Keratinocyte (primary cell): ENCODE results near the gene ZNF184. TPM values are rescaled to one million over a fixed set of nuclear protein-coding genes. Genes with fewer than 3 reads are reported as not detected.

Experiments
- DNase-seq: peaks from one replicate; pipeline ENCODE4 v3.0.0-alpha.2; 2011; ENCODE audit warnings: low read depth, missing footprints, low spot score
- FAIRE-seq: peaks from 2 replicates; lab custom pipeline; 2011; peaks lifted over from hg19 to GRCh38; lab: Jason Lieb, UNC
- H2AFZ ChIP-seq: 2 replicates; pipeline ENCODE4 v1.6.0; 2012; ENCODE audit warnings: low read length, control low read depth, inconsistent platforms; ENCODE audit not compliant: control insufficient read depth
- H3K27ac ChIP-seq: 2 replicates; pipeline ENCODE4 v1.5.1; 2011; ENCODE audit warnings: low read length; ENCODE audit not compliant: control insufficient read depth, insufficient read depth
- H3K27me3 ChIP-seq: 3 replicates; pipeline ENCODE4 v1.6.0; 2011; ENCODE audit warnings: low read length; ENCODE audit not compliant: control insufficient read depth, insufficient read depth; ENCODE audit errors: extremely low read depth
- H3K36me3 ChIP-seq, 2 experiments: 2 replicates in 1 of 2; 3 replicates in 1 of 2; pipeline ENCODE4 v1.5.1; 2011; ENCODE audit warnings: low read length in 2 of 2, mild to moderate bottlenecking in 1 of 2; ENCODE audit not compliant: control insufficient read depth in 2 of 2, insufficient read depth in 2 of 2; ENCODE audit errors: extremely low read depth in 1 of 2
- H3K4me1 ChIP-seq: 3 replicates; pipeline ENCODE4 v1.5.1; 2011; ENCODE audit warnings: low read length; ENCODE audit not compliant: control insufficient read depth, insufficient read depth; ENCODE audit errors: extremely low read depth
- H3K4me2 ChIP-seq: 3 replicates; pipeline ENCODE4 v1.6.0; 2011; ENCODE audit warnings: low read depth, low read length; ENCODE audit not compliant: control insufficient read depth, insufficient read depth; ENCODE audit errors: extremely low read depth
- H3K4me3 ChIP-seq, 3 experiments: fragments of 200-600 bp in 1 of 3; sonication (generic) in 1 of 3; 2 replicates in 2 of 3; 3 replicates in 1 of 3; pipeline ENCODE4 v1.5.1; 2011 to 2016; ENCODE audit warnings: low read length in 3 of 3, mild to moderate bottlenecking in 3 of 3, control low read depth in 2 of 3, inconsistent platforms in 1 of 3, low read depth in 1 of 3, mixed read lengths in 1 of 3, mixed run types in 1 of 3, moderate library complexity in 1 of 3; ENCODE audit not compliant: control insufficient read depth in 2 of 3, insufficient read depth in 2 of 3; ENCODE audit errors: extremely low read depth in 1 of 3
- H3K79me2 ChIP-seq: 2 replicates; pipeline ENCODE4 v1.6.0; 2012; ENCODE audit warnings: low read length; ENCODE audit not compliant: control insufficient read depth, insufficient read depth
- H3K9ac ChIP-seq: 3 replicates; pipeline ENCODE4 v1.6.0; 2011; ENCODE audit warnings: low read length; ENCODE audit not compliant: control insufficient read depth, insufficient read depth; ENCODE audit errors: extremely low read depth
- H3K9me1 ChIP-seq: 3 replicates; pipeline ENCODE4 v1.6.0; 2011; ENCODE audit warnings: low read length; ENCODE audit not compliant: control insufficient read depth, insufficient read depth; ENCODE audit errors: extremely low read depth
- H3K9me3 ChIP-seq: 2 replicates; pipeline ENCODE4 v1.5.1; 2012; ENCODE audit warnings: low read depth, low read length; ENCODE audit not compliant: control insufficient read depth
- H4K20me1 ChIP-seq: 3 replicates; pipeline ENCODE4 v1.6.0; 2011; ENCODE audit warnings: low read length; ENCODE audit not compliant: control insufficient read depth, insufficient read depth; ENCODE audit errors: extremely low read depth
- EZH2 ChIP-seq: IDR thresholded peaks from one replicate; pipeline ENCODE4 v1.6.1; 2012; ENCODE audit warnings: inconsistent platforms, mild to moderate bottlenecking, low read length, moderate library complexity
- dilution Hi-C: fragments of 300-500 bp; cut with MboI; formaldehyde crosslinking; loops from one replicate; pipeline ENCODE4 v1.7.0; 2020; ENCODE audit warnings: low sequenced_read_pairs; ENCODE audit not compliant: extremely low pct_ligation_motif_present
- polyA plus RNA-seq, 5 experiments: library from polyadenylated mRNA; depleted of rRNA in 3 of 5; stranded (reverse) in 3 of 5; stranded (forward) in 1 of 5; unstranded in 1 of 5; fragments of >200 nt; gene quantifications; 1 replicate in 1 of 5; 2 replicates in 3 of 5; 3 replicates in 1 of 5; pipeline versions ENCODE4 v1.2.1 to v1.2.3, GENCODE V29; 2011 to 2012; ENCODE audit warnings: missing spikeins in 2 of 5, low read depth in 1 of 5, low replicate concordance in 1 of 5
- TF ChIP-seq, protein P1 (sequence below), 3 experiments: IDR thresholded peaks in 1 of 3; conservative IDR thresholded peaks in 1 of 3; optimal IDR thresholded peaks in 1 of 3; 2 replicates in 2 of 3; 3 replicates in 1 of 3; pipeline versions ENCODE3 to v1.5.1; 2011; ENCODE audit warnings: low read length in 3 of 3, mild to moderate bottlenecking in 3 of 3, moderate library complexity in 2 of 3, control low read depth in 1 of 3, inconsistent platforms in 1 of 3; ENCODE audit not compliant: insufficient read depth in 2 of 3; ENCODE audit errors: extremely low read depth in 1 of 3

The ZNF184 gene
- polyA plus RNA-seq, 1 donor (not counting 4 experiments of a cell fraction or from before 2014, with no cell fraction given), result 4.3 TPM

DNA sequence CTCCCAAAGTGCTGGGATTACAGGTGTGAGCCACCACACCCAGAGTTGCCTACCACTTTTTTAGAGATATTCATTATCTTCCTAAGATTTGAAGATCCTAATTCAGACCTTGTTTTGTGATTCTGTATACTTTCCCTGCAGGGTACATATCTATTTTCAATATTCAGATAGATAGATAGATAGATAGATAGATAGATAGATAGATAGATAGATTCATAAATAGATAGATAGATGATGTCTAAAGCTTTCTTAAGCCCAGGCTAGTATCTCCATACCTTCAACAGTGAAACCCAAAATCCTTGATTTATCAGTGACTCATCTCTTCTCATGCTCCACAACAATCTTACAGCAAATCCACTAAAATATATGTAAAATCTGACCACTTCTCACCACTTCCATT is 53.5 kb downstream of the ZNF184 start:
- H3K4me1 ChIP-seq, result no peaks in the 10 kb centered on the region
- no peaks in the 10 kb centered on the region for H3K36me3 ChIP-seq
- DNase-seq (no peak), FAIRE-seq (no peak)
- no peaks in the 10 kb centered on the region for H3K27me3 ChIP-seq
- TF ChIP-seq, protein P1, sequence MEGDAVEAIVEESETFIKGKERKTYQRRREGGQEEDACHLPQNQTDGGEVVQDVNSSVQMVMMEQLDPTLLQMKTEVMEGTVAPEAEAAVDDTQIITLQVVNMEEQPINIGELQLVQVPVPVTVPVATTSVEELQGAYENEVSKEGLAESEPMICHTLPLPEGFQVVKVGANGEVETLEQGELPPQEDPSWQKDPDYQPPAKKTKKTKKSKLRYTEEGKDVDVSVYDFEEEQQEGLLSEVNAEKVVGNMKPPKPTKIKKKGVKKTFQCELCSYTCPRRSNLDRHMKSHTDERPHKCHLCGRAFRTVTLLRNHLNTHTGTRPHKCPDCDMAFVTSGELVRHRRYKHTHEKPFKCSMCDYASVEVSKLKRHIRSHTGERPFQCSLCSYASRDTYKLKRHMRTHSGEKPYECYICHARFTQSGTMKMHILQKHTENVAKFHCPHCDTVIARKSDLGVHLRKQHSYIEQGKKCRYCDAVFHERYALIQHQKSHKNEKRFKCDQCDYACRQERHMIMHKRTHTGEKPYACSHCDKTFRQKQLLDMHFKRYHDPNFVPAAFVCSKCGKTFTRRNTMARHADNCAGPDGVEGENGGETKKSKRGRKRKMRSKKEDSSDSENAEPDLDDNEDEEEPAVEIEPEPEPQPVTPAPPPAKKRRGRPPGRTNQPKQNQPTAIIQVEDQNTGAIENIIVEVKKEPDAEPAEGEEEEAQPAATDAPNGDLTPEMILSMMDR (optimal IDR thresholded peaks at IDR 0.05 in 1 of 3, IDR thresholded peaks at IDR 0.05 in 1 of 3, conservative IDR thresholded peaks at IDR 0.05 in 1 of 3; ENCODE audit: extremely low read depth in 1 of 3, insufficient read depth in 2 of 3, low read length in 3 of 3), result no peak
- no peak for TF ChIP-seq EZH2
- H3K4me3 ChIP-seq, result no peak overlapping the region
- no peak overlapping the region for H3K9ac ChIP-seq
- no peak overlapping the region for H2AFZ ChIP-seq
- dilution Hi-C loops, result no loop called here
- no peaks in the 10 kb centered on the region for H3K9me1 ChIP-seq
- H3K27ac ChIP-seq, result no peak overlapping the region
- H4K20me1 ChIP-seq, result no peaks in the 10 kb centered on the region
- no peaks in the 10 kb centered on the region for H3K79me2 ChIP-seq
- H3K4me2 ChIP-seq, result no peak overlapping the region
- no peaks in the 10 kb centered on the region for H3K9me3 ChIP-seq

DNA sequence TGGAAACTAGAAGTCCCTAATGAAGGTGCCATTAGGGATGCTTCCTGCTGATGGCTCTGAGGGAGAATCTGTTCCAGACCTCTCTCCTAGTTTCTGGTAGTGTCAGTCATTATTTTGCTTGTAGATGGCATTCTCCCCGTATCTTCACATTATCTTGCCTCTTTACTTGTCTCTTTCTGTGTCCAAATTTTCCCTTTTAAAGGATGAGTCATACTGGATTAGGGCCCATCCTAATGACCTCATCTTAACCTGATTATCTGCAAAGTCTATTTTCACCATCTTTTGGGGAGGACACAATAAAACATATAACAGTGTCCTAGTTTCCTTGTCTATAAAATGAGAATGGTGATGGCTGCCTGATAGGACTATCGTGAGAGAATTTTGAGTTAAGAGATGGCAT is 57.0 kb downstream of the ZNF184 start:
- Histone ChIP-seq H3K79me2 (no peaks in the 10 kb centered on the region), H3K36me3 (no peaks in the 10 kb centered on the region)
- DNase-seq, result no peak

More for the DNA sequence above, 57.0 kb downstream of the ZNF184 start:
- H3K27ac ChIP-seq, result no peak overlapping the region
- dilution Hi-C loops, result no loop called here
- no peaks in the 10 kb centered on the region for H3K9me1 ChIP-seq
- no peaks in the 10 kb centered on the region for H3K27me3 ChIP-seq
- H3K4me2 ChIP-seq, result no peak overlapping the region
- no peak overlapping the region for H2AFZ ChIP-seq
- no peak for FAIRE-seq
- no peaks in the 10 kb centered on the region for H3K4me1 ChIP-seq
- TF ChIP-seq, protein P1 (optimal IDR thresholded peaks at IDR 0.05 in 1 of 3, IDR thresholded peaks at IDR 0.05 in 1 of 3, conservative IDR thresholded peaks at IDR 0.05 in 1 of 3; ENCODE audit: extremely low read depth in 1 of 3, insufficient read depth in 2 of 3, low read length in 3 of 3), result no peak
- TF ChIP-seq EZH2, result no peak
- H3K4me3 ChIP-seq, result no peak overlapping the region
- H3K9ac ChIP-seq, result no peak overlapping the region
- H4K20me1 ChIP-seq, result no peaks in the 10 kb centered on the region
- H3K9me3 ChIP-seq, result no peaks in the 10 kb centered on the region
